ENCODE results near the gene SLC5A5. TPM values are rescaled to one million over a fixed set of nuclear protein-coding genes. Genes with fewer than 3 reads are reported as not detected.

Gene SLC5A5
- polyA plus RNA-seq, 1 of the 3 experiments (the other 2 are of a cell fraction), result 0.02 TPM

DNA sequence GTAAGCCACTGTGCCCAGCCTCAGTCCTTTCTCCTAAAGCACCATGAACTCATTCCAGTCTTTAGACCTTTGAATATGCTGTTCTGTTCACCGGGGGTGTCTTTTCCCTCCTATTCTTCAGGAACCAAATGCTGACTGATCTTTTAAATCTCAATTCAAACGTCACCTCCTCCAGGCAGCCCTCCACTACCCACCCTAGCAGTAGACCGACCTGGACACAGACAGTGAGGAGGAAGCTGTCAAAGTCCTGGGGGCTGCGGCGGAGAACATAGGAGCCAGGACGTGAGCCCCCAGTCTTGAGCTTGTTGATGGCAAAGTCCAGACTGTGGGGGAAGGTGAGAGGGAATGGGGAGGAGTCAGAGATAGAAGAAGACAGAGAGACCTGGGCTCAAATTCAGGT, 31.7 kb upstream of the SLC5A5 start:
- Histone ChIP-seq H3K36me3 (replicated peaks in 1 of 2; ENCODE audit: control insufficient read depth in 1 of 2, insufficient read depth in 2 of 2, low read length in 1 of 2) (no peaks in the 10 kb centered on the region), H3K9me3 (no peaks in the 10 kb centered on the region), H2AFZ (ENCODE audit: low read depth) (no peak overlapping the region), H3K27ac (ENCODE audit: low read depth in 2 of 2, low read length in 1 of 2) (no peak overlapping the region), H3K4me3 (ENCODE audit: low read depth in 2 of 2, low read length in 1 of 2) (no peak overlapping the region), H3K4me1 (ENCODE audit: control insufficient read depth in 1 of 2, insufficient read depth in 2 of 2, low read depth in 1 of 2, low read length in 1 of 2) (peaks cover 0 to 14% of the 10 kb centered on the region in 2 experiments; a peak in 1 of 4 replicates), H3F3A (replicated peaks; ENCODE audit: insufficient read depth) (no peaks in the 10 kb centered on the region), H4K20me1 (ENCODE audit: insufficient read depth) (no peaks in the 10 kb centered on the region), H3K4me2 (no peak overlapping the region), H3K9ac (no peak overlapping the region), H3K27me3 (ENCODE audit: insufficient read depth) (no peaks in the 10 kb centered on the region), H3K9me2 (no peaks in the 10 kb centered on the region), H3K79me2 (ENCODE audit: insufficient read depth) (no peaks in the 10 kb centered on the region)
- WGBS (ENCODE audit: low lambda C conversion rate), result 66% methylated on average over 6 of the region's 6 CpGs
- CTCF ChIA-PET, result interaction anchor here (1.3 kb wide), 1 partner anchor 56 kb away, joined by 4 read pairs; no protein-coding TSS in a partner anchor
- DNase-seq, result no peak
- TF ChIP-seq, protein P1, sequence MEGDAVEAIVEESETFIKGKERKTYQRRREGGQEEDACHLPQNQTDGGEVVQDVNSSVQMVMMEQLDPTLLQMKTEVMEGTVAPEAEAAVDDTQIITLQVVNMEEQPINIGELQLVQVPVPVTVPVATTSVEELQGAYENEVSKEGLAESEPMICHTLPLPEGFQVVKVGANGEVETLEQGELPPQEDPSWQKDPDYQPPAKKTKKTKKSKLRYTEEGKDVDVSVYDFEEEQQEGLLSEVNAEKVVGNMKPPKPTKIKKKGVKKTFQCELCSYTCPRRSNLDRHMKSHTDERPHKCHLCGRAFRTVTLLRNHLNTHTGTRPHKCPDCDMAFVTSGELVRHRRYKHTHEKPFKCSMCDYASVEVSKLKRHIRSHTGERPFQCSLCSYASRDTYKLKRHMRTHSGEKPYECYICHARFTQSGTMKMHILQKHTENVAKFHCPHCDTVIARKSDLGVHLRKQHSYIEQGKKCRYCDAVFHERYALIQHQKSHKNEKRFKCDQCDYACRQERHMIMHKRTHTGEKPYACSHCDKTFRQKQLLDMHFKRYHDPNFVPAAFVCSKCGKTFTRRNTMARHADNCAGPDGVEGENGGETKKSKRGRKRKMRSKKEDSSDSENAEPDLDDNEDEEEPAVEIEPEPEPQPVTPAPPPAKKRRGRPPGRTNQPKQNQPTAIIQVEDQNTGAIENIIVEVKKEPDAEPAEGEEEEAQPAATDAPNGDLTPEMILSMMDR (IDR thresholded peaks at IDR 0.05), result no peak
- TF ChIP-seq TCF12 (IDR thresholded peaks at IDR 0.05), result no peak
- TF ChIP-seq FOXJ3 (CRISPR knock-in tag; IDR thresholded peaks at IDR 0.05), result no peak
- no peak for TF ChIP-seq EP300 (IDR thresholded peaks at IDR 0.05; ENCODE audit: borderline replicate concordance in 1 of 2, low read depth in 1 of 2, low read length in 1 of 2)
- no peak for TF ChIP-seq GATA2 (CRISPR knock-in tag; IDR thresholded peaks at IDR 0.05)
- TF ChIP-seq MXI1 (IDR thresholded peaks at IDR 0.05; ENCODE audit: low read depth, low read length), result no peak
- no peak for TF ChIP-seq RXRA (IDR thresholded peaks at IDR 0.05; ENCODE audit: borderline replicate concordance, low read depth)
- TF ChIP-seq, protein P2, sequence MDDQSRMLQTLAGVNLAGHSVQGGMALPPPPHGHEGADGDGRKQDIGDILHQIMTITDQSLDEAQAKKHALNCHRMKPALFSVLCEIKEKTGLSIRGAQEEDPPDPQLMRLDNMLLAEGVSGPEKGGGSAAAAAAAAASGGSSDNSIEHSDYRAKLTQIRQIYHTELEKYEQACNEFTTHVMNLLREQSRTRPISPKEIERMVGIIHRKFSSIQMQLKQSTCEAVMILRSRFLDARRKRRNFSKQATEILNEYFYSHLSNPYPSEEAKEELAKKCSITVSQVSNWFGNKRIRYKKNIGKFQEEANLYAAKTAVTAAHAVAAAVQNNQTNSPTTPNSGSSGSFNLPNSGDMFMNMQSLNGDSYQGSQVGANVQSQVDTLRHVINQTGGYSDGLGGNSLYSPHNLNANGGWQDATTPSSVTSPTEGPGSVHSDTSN (IDR thresholded peaks at IDR 0.05), result no peak
- TF ChIP-seq POLR2AphosphoS5 (IDR thresholded peaks at IDR 0.05; ENCODE audit: low read depth, low read length), result no peak
- no peak for TF ChIP-seq ELF1 (IDR thresholded peaks at IDR 0.05)
- TF ChIP-seq, protein P3, sequence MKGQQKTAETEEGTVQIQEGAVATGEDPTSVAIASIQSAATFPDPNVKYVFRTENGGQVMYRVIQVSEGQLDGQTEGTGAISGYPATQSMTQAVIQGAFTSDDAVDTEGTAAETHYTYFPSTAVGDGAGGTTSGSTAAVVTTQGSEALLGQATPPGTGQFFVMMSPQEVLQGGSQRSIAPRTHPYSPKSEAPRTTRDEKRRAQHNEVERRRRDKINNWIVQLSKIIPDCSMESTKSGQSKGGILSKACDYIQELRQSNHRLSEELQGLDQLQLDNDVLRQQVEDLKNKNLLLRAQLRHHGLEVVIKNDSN (IDR thresholded peaks at IDR 0.05; ENCODE audit: borderline replicate concordance, low read depth), result no peak
- no peak for TF ChIP-seq NFIC (IDR thresholded peaks at IDR 0.05; ENCODE audit: borderline replicate concordance)
- TF ChIP-seq FOSL2 (IDR thresholded peaks at IDR 0.05; ENCODE audit: borderline replicate concordance, low read depth), result no peak
- POLR2A ChIA-PET, result no interaction called here

- Histone ChIP-seq H2AFZ (ENCODE audit: low read depth) (peak overlapping the region; percentile 80; the same call in 1 of the 2 replicates), H3K4me3 (ENCODE audit: low read depth in 2 of 2, low read length in 1 of 2) (peak overlapping the region; percentile 45 to 46), H3K9ac (no peak overlapping the region), H3K79me2 (ENCODE audit: insufficient read depth) (no peaks in the 10 kb centered on the region), H3K36me3 (replicated peaks in 1 of 2; ENCODE audit: control insufficient read depth in 1 of 2, insufficient read depth in 2 of 2, low read length in 1 of 2) (no peaks in the 10 kb centered on the region), H3K9me2 (no peaks in the 10 kb centered on the region), H3K27ac (ENCODE audit: low read depth in 2 of 2, low read length in 1 of 2) (peak overlapping the region in 1 of 2 experiments; percentile 76; a peak in 1 of 4 replicates), H4K20me1 (ENCODE audit: insufficient read depth) (no peaks in the 10 kb centered on the region), H3K27me3 (ENCODE audit: insufficient read depth) (no peaks in the 10 kb centered on the region), H3F3A (replicated peaks; ENCODE audit: insufficient read depth) (no peaks in the 10 kb centered on the region), H3K4me1 (ENCODE audit: control insufficient read depth in 1 of 2, insufficient read depth in 2 of 2, low read depth in 1 of 2, low read length in 1 of 2) (peaks cover 0 to 14% of the 10 kb centered on the region in 2 experiments; a peak in 1 of 4 replicates), H3K9me3 (no peaks in the 10 kb centered on the region), H3K4me2 (peak overlapping the region; percentile 80)
- ChIA-PET POLR2A (interaction anchor here (1.3 to 3.1 kb wide), 2 partner anchors 11 to 18 kb away, joined by 5 to 14 read pairs; partner anchors contain the start of gene RPL18A), CTCF (interaction anchor here (2.8 kb wide), 1 partner anchor 14 kb away, joined by 20 read pairs; no protein-coding TSS in a partner anchor)
- TF ChIP-seq MAX (IDR thresholded peaks at IDR 0.05; ENCODE audit: low read depth) (0 out of 2 replicates have a peak, but pooled peaks have one; percentile 27), RFX5 (IDR thresholded peaks at IDR 0.05; ENCODE audit: low read length) (peak; percentile 81), YY1 (IDR thresholded peaks at IDR 0.05; ENCODE audit: low read depth) (no peak)
- no peak for DNase-seq
- WGBS (ENCODE audit: low lambda C conversion rate), result 5% methylated on average over 11 of the region's 30 CpGs
These were observed 30.4 kb upstream of the SLC5A5 start for GRCh38 chr19:17841371-17841809.
